SK-N-DZ (cell line): Measurements from ENCODE around the gene DNM1.
"Not testable (repeated sequence)": the region's sequence is repeated elsewhere in the genome, so short reads cannot be mapped to it uniquely, and the experiment has no call there.

Experiments used
- DNase-seq: peaks from one replicate; pipeline ENCODE4 v3.0.0-alpha.2; 2015; ENCODE audit warnings: low spot score

The DNM1 gene

GRCh38 chr9:128224877-128225276 is 21.7 kb downstream of the DNM1 start:
- no peak for DNase-seq

GRCh38 chr9:128225770-128226411 is 22.7 kb downstream of the DNM1 start:
- no peak for DNase-seq

- no peak for DNase-seq
Measured at GRCh38 chr9:128226412-128226801, 23.2 kb downstream of the DNM1 start.

GRCh38 chr9:128230897-128231296 is 27.7 kb downstream of the DNM1 start:
- DNase-seq, result not testable (repeated sequence)

GRCh38 chr9:128231638-128232527 is 28.7 kb downstream of the DNM1 start:
- no peak for DNase-seq

GRCh38 chr9:128232528-128233428 is 29.6 kb downstream of the DNM1 start:
- no peak for DNase-seq

DNA sequence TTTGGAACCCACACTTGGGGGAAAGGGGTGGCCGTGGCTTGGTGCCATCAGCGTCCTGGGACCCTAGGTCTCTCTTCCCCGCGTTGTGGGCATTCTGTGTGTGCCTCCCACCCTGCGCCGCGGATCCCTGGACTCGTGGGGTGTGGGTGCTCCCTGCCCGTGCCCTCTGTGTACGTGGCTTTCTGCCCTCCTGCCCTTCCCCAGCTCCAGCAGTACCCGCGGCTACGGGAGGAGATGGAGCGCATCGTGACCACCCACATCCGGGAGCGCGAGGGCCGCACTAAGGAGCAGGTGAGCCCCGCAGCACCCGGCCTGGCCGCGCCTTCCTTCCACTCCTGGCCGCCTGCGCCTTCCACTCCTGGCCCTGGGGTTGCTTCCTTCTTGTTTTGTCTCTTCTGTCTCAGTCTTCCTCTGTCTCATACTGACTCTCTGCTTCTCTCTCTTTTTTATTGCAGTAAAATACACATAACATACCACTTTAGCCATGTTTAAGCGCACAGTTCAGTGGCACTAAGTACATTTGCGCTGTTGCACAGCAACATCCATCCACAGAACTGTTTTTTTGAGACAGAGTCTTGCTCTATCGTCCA is 30.7 kb downstream of the DNM1 start:
- no peak for DNase-seq

DNA sequence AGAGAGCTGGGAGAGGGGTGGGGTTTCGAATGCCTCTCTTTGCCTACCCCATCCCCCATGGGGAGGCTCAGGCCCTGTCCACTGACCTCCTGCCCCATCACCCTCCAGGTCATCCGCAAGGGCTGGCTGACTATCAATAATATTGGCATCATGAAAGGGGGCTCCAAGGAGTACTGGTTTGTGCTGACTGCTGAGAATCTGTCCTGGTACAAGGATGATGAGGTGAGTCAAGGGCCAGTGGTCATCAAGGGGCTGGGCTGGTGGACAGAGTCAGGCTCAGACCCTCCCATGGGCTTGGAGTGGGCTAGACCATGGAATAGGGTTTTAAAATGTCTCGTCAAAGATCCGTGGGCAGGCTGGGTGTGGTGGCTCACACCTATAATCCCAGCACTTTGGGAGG is 38.9 kb downstream of the DNM1 start:
- DNase-seq, result no peak

DNA sequence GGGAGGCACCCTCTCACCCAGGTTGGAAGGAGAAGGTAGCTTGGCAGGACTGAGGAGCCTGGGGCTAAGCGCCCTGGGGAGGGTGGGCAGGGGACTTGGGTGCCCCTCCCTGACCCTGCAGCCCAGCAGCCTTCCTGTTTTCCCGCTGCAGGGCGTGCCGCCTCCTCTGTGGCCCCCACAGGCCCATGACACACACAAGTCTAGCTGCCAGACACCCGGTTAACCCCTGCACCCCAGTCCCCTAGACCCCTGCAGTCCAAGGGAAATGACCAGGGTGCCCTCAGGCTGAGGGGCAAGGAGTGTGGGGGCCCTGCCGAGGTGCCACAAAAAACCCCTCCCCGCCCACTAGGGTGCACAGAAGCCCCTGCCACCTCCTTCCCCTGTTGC is 39.6 kb downstream of the DNM1 start:
- no peak for DNase-seq

GRCh38 chr9:128243215-128244018 is 40.2 kb downstream of the DNM1 start:
- no peak for DNase-seq

GRCh38 chr9:128244091-128244836 is 41.1 kb downstream of the DNM1 start:
- DNase-seq, result no peak

DNA sequence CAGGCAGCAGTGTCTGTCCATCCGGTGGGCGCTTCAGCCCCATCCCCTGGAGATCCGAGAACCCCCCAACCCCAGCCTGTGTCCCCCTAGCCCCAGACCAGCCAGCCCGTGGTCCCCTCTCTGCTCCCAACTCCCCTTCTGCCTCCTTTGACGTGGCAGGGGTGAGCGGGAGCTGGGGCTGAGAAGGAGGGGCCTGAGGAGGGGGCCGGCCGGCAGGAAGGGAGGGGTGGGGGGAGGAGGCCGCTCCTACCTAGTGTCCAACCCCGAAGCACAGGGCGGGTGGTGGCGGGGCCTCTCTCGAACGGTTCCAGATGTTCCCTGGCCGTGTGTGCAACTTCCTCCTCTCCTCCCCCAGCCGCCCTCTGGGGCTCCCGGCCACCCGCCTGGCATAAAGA is 41.7 kb downstream of the DNM1 start:
- peak; percentile 74 for DNase-seq

- no peak for DNase-seq
Measured at GRCh38 chr9:128245421-128246151, 42.4 kb downstream of the DNM1 start.

DNA sequence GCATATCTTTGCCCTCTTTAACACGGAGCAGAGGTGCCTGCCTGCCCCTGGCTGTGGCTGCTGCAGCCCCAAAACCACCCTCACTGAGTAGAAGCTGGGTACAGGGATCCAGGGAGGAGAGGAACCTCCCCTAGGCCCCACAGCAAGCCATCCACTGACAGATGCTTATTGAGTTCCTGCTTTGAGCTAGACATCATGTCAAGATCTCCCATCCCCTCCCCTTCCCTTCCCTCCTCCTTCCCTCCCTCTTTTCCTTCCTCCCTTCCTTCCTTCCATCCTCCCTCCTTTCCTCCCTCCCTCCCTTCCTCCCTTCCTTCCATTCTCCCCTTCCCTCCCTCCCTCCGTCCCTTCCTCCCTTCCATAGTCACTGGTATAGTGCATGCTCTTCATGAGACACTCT is 43.3 kb downstream of the DNM1 start:
- DNase-seq, result no peak

DNA sequence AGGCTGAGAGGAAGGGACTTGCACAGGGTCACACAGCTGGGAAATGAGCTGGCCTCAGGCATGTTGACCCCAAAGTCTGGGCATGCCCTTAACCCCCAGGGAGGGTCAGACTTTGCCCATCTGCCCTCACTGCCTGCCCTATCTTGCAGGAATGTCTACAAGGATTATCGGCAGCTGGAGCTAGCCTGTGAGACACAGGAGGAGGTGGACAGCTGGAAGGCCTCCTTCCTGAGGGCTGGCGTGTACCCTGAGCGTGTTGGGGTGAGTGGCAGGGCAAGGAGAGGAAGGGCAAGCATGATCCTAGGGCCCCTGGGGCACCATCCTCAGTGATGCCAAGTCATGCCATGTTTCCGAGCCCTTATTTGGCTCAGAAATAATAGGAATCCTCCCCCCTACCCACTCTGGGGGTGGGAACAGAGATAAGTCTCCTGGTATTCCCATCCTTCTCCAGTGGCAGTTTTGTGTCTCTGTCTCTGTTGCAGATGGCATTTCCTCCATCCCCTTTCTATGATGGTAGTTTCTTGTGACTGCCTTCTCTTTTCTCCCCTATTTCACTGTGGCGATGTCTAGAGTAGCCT is 44.1 kb downstream of the DNM1 start:
- DNase-seq, result no peak

GRCh38 chr9:128249558-128249907 is 46.4 kb downstream of the DNM1 start:
- DNase-seq, result no peak

DNA sequence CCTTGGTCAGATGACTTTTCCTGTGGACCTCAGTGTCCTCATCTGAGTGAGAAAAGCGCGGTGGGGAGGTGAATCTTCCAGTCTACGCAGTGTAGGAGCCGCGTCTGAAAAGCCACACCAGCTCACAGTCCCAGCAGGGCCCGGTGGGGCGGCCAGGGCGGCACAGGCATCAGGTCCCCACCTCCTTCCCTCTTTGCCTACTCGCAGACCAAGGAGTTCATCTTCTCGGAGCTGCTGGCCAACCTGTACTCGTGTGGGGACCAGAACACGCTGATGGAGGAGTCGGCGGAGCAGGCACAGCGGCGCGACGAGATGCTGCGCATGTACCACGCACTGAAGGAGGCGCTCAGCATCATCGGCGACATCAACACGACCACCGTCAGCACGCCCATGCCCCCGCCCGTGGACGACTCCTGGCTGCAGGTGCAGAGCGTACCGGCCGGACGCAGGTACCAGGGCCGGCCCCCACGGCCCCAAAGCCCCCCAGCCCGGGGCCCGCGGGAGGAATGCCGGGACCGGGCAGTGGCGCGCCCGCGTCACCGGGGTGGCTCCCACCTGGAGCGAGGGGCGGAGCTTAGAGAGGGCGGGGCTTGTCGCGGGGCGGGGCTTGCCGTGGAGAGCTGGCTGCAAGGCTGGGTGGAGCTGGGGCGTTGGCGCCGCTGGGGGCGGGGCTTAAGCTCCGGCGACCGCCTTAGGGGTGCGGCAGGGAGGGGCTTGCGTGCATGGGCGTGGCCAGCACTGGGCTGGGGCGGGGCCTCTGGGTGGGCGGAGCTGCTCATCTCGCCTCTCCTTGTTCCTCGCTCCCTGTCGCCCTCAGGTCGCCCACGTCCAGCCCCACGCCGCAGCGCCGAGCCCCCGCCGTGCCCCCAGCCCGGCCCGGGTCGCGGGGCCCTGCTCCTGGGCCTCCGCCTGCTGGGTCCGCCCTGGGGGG is 47.0 kb downstream of the DNM1 start:
- DNase-seq, result no peak
